K562 (cell line): ENCODE measurements around the gene ANKRD13D. TPM values are rescaled to one million over a fixed set of nuclear protein-coding genes. Genes with fewer than 3 reads are reported as not detected.

Source experiments
- ATAC-seq: fragments of 200-7000 bp; cut with Tn5 transposase; 3 replicates; pipeline ENCODE4 v1.9.1; 2020; ENCODE audit warnings: moderate library complexity
- BruUV-seq: library from RNA; stranded (reverse); fragments of 400-500 nt; replicated peaks from 2 replicates; lab custom pipeline; 2021; lab: Mats Ljungman, UMichigan
- CTCF ChIA-PET: fragments of 300-600 bp; formaldehyde crosslinking; extraction: SDS; loops from one replicate; lab custom pipeline; 2021; ENCODE audit warnings: low intra/inter-chr PET ratio; lab: Yijun Ruan, JAX
- POLR2A ChIA-PET: fragments of 300-600, 350-650 bp; sonication (Branson Sonifier 250); formaldehyde crosslinking; extraction: SDS; loops from one replicate; lab custom pipeline; 2021; ENCODE audit warnings: antibody characterized with exemption, inconsistent platforms; lab: Yijun Ruan, JAX
- DNase-seq, 4 experiments: peaks; one replicate each; pipeline versions ENCODE4 v3.0.0 to v3.0.0-alpha.2; 2011 to 2018; ENCODE audit warnings: low spot score in 3 of 4, mixed read lengths in 3 of 4; ENCODE audit errors: extremely low read depth in 1 of 4
- FAIRE-seq: peaks from 2 replicates; lab custom pipeline; 2011; peaks lifted over from hg19 to GRCh38; lab: Jason Lieb, UNC
- H2AFZ ChIP-seq: 2 replicates; pipeline ENCODE4 v1.6.0; 2011; ENCODE audit warnings: low read depth, low read length, control low read depth, inconsistent platforms
- H3K27ac ChIP-seq: fragments of 200-600 bp; 3 replicates; pipeline ENCODE4 v1.8.0; 2011; ENCODE audit warnings: low read depth, mild to moderate bottlenecking, control low read depth, inconsistent platforms, low read length, moderate library complexity, mixed read lengths; ENCODE audit errors: extremely low read depth
- H3K27me3 ChIP-seq, 2 experiments: fragments of 300-600 bp in 1 of 2; 2 replicates in 1 of 2; 3 replicates in 1 of 2; pipeline versions ENCODE4 v1.6.0 to v1.8.0; 2011; ENCODE audit warnings: inconsistent platforms in 2 of 2, low read length in 2 of 2, mild to moderate bottlenecking in 1 of 2, mixed read lengths in 1 of 2, moderate library complexity in 1 of 2; ENCODE audit not compliant: control insufficient read depth in 2 of 2, insufficient read depth in 2 of 2
- H3K36me3 ChIP-seq: fragments of 300-600 bp; 3 replicates; pipeline ENCODE4 v1.8.0; 2011; ENCODE audit warnings: mild to moderate bottlenecking, low read length, inconsistent platforms; ENCODE audit not compliant: control insufficient read depth, insufficient read depth
- H3K4me1 ChIP-seq, 2 experiments: fragments of 200-600 bp in 1 of 2; replicated peaks in 1 of 2; 2 replicates in 1 of 2; 3 replicates in 1 of 2; pipeline versions ENCODE4 v1.5.1 to v1.8.0; 2011; ENCODE audit warnings: inconsistent platforms in 2 of 2, low read length in 2 of 2, mild to moderate bottlenecking in 1 of 2, mixed read lengths in 1 of 2, moderate library complexity in 1 of 2; ENCODE audit not compliant: control insufficient read depth in 2 of 2, insufficient read depth in 2 of 2
- H3K4me2 ChIP-seq: 2 replicates; pipeline ENCODE4 v1.6.1; 2011; ENCODE audit warnings: low read length, control low read depth, inconsistent platforms, mixed read lengths; ENCODE audit not compliant: insufficient read depth
- H3K4me3 ChIP-seq: fragments of 200-600 bp; sonication (generic), shearing (Covaris generic); 2 replicates; pipeline ENCODE4 v1.5.1; 2016; ENCODE audit warnings: control low read depth, inconsistent platforms
- H3K79me2 ChIP-seq: fragments of 200-600 bp; 3 replicates; pipeline ENCODE4 v1.8.0; 2011; ENCODE audit warnings: low read length, inconsistent platforms; ENCODE audit not compliant: control insufficient read depth, insufficient read depth
- H3K9ac ChIP-seq, 2 experiments: 2 replicates each; pipeline versions ENCODE4 v1.6.0 to v1.6.1; 2011; ENCODE audit warnings: low read depth in 2 of 2, low read length in 2 of 2, control low read depth in 1 of 2, inconsistent platforms in 1 of 2, mild to moderate bottlenecking in 1 of 2, mixed read lengths in 1 of 2; ENCODE audit not compliant: insufficient read depth in 1 of 2
- H3K9me1 ChIP-seq: one replicate; pipeline ENCODE4 v1.6.0; 2011; ENCODE audit warnings: inconsistent platforms, mild to moderate bottlenecking, low read length, moderate library complexity; ENCODE audit not compliant: control insufficient read depth, insufficient read depth
- H3K9me3 ChIP-seq: replicated peaks from 2 replicates; pipeline ENCODE4 v1.5.1; 2011; ENCODE audit warnings: low read depth, low read length, inconsistent platforms; ENCODE audit not compliant: control insufficient read depth, insufficient read depth
- H4K20me1 ChIP-seq: replicated peaks from 2 replicates; pipeline ENCODE4 v1.6.1; 2011; ENCODE audit warnings: low read length, inconsistent platforms, mixed read lengths; ENCODE audit not compliant: control insufficient read depth, insufficient read depth
- GTF2E2 ChIP-seq: fragments of 200-800 bp; sonication (Bioruptor generic); IDR thresholded peaks from 2 replicates; pipeline ENCODE4 v1.6.1; 2016; ENCODE audit warnings: missing genetic modification characterization, missing compliant biosample characterization
- HNRNPL ChIP-seq: fragments of 200-400 bp; formaldehyde crosslinking; IDR thresholded peaks from 2 replicates; pipeline ENCODE4 v1.6.1; 2017; ENCODE audit warnings: low read depth, mild to moderate bottlenecking, low read length
- POLR2G ChIP-seq: fragments of 200-400 bp; formaldehyde crosslinking; IDR thresholded peaks from 2 replicates; pipeline ENCODE4 v1.6.1; 2017; ENCODE audit warnings: low read depth, mild to moderate bottlenecking, antibody characterized with exemption, low read length, moderate library complexity
- RBFOX2 ChIP-seq: fragments of 200-400 bp; formaldehyde crosslinking; IDR thresholded peaks from 2 replicates; pipeline ENCODE4 v1.6.1; 2017; ENCODE audit warnings: low read depth, mild to moderate bottlenecking, low read length, moderate library complexity
- TEAD1 ChIP-seq, 2 experiments: fragments of 450-650 bp in 1 of 2; sonication (generic) in 1 of 2; formaldehyde crosslinking; IDR thresholded peaks; 2 replicates each; pipeline versions ENCODE4 v1.4.0 to v1.8.0; 2020 to 2022; ENCODE audit warnings: mild to moderate bottlenecking in 2 of 2, missing genetic modification reagents in 1 of 2
- ZFX ChIP-seq: sonication (generic); formaldehyde crosslinking; IDR thresholded peaks from 2 replicates; pipeline ENCODE4 v1.8.0; 2022; ENCODE audit warnings: mild to moderate bottlenecking, missing genetic modification reagents, moderate library complexity
- ZKSCAN3 ChIP-seq: fragments of 250-450 bp; sonication (Bioruptor Pico); IDR thresholded peaks from 2 replicates; pipeline ENCODE4 v1.4.0; 2020
- ZNF655 ChIP-seq: fragments of 250-450 bp; sonication (Bioruptor Pico); IDR thresholded peaks from 2 replicates; pipeline ENCODE4 v1.5.0; 2021
- ZNF696 ChIP-seq: fragments of 250-450 bp; sonication (Bioruptor Pico); conservative IDR thresholded peaks from 2 replicates; pipeline ENCODE4 v1.4.0; 2020; ENCODE audit warnings: mild to moderate bottlenecking, moderate library complexity
- WGBS: fragments of 100-300 bp; shearing (Covaris generic); methylation state at CpG from one replicate; pipeline ENCODE4 v1.1.6; 2016; ENCODE audit warnings: low coverage, mixed read lengths; ENCODE audit not compliant: insufficient coverage; ENCODE audit errors: missing lambda C conversion rate; 5-methylcytosine and 5-hydroxymethylcytosine counted together
- in situ Hi-C: fragments of 300-500 bp; cut with MboI; formaldehyde crosslinking; loops from 4 replicates; pipeline ENCODE4 v1.15.0; 2018; ENCODE audit warnings: inconsistent platforms, mixed read lengths
- intact Hi-C: fragments of 100-400 bp; cut with micrococcal nuclease; formaldehyde crosslinking; loops from 2 replicates; pipeline ENCODE4 v1.14.2; 2022
- polyA plus RNA-seq, 8 experiments: library from polyadenylated mRNA; depleted of rRNA in 4 of 8; stranded (reverse) in 5 of 8; unstranded in 3 of 8; fragments of >200 nt; fragmentation: Nextera tagmentation in 2 of 8; fragmentation: Illumina TruSeq in 1 of 8; extraction: Ambion mirVana in 2 of 8; extraction: Trizol in 1 of 8; gene quantifications; 2 replicates each; pipeline versions ENCODE4 v1.2.1 to v1.2.3, GENCODE V29; 2011 to 2014; ENCODE audit warnings: inconsistent platforms in 1 of 8, missing spikeins in 1 of 8
- total RNA-seq, 7 experiments: library from RNA; depleted of rRNA in 6 of 7; stranded (reverse); fragments of >200 nt in 6 of 7; fragmentation: Illumina TruSeq in 2 of 7; extraction: Trizol in 2 of 7; gene quantifications; 2 replicates each; pipeline versions ENCODE4 v1.2.1 to v1.2.3, GENCODE V29; 2011 to 2021; ENCODE audit warnings: low replicate concordance in 1 of 7
- TF ChIP-seq, protein P1 (sequence below): sonication (generic); formaldehyde crosslinking; IDR thresholded peaks from 2 replicates; pipeline ENCODE4 v1.8.0; 2022; ENCODE audit warnings: mild to moderate bottlenecking, missing genetic modification reagents

Gene ANKRD13D
- total and polyA plus RNA-seq, 9 of the 15 experiments (the other 6 are each of a cell fraction or from before 2014, with no cell fraction given): 0.94 to 40.9 (median 22.4) TPM

DNA sequence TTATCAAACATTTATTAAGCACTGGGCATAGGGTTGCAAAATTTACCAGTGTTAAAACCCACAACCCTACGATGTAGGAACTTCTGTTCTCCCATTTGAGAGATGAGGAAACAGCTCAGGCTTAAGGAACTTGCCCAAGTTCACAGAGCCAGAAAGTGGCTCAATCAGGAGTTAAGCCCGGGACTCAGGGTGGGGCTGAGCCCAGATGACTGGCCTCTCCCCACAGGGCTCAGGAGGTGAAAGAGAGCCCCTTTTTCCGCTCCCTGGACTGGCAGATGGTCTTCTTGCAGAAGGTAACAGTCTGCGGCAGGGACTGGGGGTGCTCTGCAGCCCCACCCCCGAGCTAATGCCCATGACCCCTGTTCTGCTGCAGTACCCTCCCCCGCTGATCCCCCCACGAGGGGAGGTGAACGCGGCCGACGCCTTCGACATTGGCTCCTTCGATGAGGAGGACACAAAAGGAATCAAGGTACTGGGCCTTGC, 5.6 kb upstream of the ANKRD13D start (continued):
- TF ChIP-seq ZNF696 (CRISPR knock-in tag): no peak
- TF ChIP-seq, protein P1, sequence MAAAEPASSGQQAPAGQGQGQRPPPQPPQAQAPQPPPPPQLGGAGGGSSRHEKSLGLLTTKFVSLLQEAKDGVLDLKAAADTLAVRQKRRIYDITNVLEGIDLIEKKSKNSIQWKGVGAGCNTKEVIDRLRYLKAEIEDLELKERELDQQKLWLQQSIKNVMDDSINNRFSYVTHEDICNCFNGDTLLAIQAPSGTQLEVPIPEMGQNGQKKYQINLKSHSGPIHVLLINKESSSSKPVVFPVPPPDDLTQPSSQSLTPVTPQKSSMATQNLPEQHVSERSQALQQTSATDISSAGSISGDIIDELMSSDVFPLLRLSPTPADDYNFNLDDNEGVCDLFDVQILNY (CRISPR knock-in tag): no peak

GRCh38 chr11:67284811-67285540, 4.1 kb upstream of the ANKRD13D start:
- in situ Hi-C loops: no loop called here
- no peaks in the 10 kb centered on the region for H3K9me3 ChIP-seq
- CTCF ChIA-PET: no interaction called here
- no peak overlapping the region for H3K4me2 ChIP-seq
- H4K20me1 ChIP-seq: no peaks in the 10 kb centered on the region
- no peak for FAIRE-seq
- H3K9me1 ChIP-seq: no peaks in the 10 kb centered on the region
- no peak for ATAC-seq
- DNase-seq: no peak
- TF ChIP-seq ZNF655 (no peak), POLR2G (peak; percentile 37), HNRNPL (0 out of 2 replicates have a peak, but pooled peaks have one; percentile 37), TEAD1 (CRISPR knock-in tag; IDR thresholded peaks at IDR 0.05) (no peak), ZFX (CRISPR knock-in tag) (0 out of 2 replicates have a peak, but pooled peaks have one; percentile 15), GTF2E2 (tag) (no peak), RBFOX2 (0 out of 2 replicates have a peak, but pooled peaks have one; percentile 1), ZKSCAN3 (no peak)
- no peak overlapping the region for H3K4me3 ChIP-seq
- intact Hi-C loops: no loop called here
- BruUV-seq: no TSS peak
- peaks cover 7% of the 10 kb centered on the region for H3K79me2 ChIP-seq
- H3K9ac ChIP-seq: no peak overlapping the region
- H3K27me3 ChIP-seq: no peaks in the 10 kb centered on the region
- peaks cover 78% of the 10 kb centered on the region; the same call in 2 of the 3 replicates for H3K36me3 ChIP-seq
- no peak overlapping the region for H2AFZ ChIP-seq
- H3K4me1 ChIP-seq: peaks cover 15 to 64% of the 10 kb centered on the region in 2 experiments
- WGBS: 87% methylated on average over 42 of the region's 45 CpGs
- POLR2A ChIA-PET: interaction anchor here (0.5 to 0.7 kb wide), 2 partner anchors 113 to 322 kb away, joined by 3 read pairs; no protein-coding TSS in a partner anchor
- no peak overlapping the region for H3K27ac ChIP-seq
